Mesenchymal stem cell (in vitro differentiated cells and primary cell): ENCODE measurements around the gene BBIP1.

Experiments
- DNase-seq: peaks from one replicate; pipeline ENCODE4 v3.0.0-alpha.2; 2013
- H2AFZ ChIP-seq: one replicate; pipeline ENCODE4 v1.6.1; 2013; ENCODE audit warnings: low read depth, mild to moderate bottlenecking, control low read depth, inconsistent platforms, low read length, moderate library complexity
- H2AK5ac ChIP-seq: 2 replicates; pipeline ENCODE4 v1.6.1; 2013; ENCODE audit warnings: low read length, moderate library complexity, mild to moderate bottlenecking, inconsistent platforms; ENCODE audit not compliant: severe bottlenecking
- H2BK120ac ChIP-seq: one replicate; pipeline ENCODE4 v1.6.1; 2013; ENCODE audit warnings: low read depth, mild to moderate bottlenecking, inconsistent platforms, low read length, moderate library complexity
- H2BK12ac ChIP-seq, 2 experiments: one replicate each; pipeline ENCODE4 v1.6.1; 2013; ENCODE audit warnings: inconsistent platforms in 2 of 2, low read length in 2 of 2, mild to moderate bottlenecking in 2 of 2, moderate library complexity in 2 of 2, control low read depth in 1 of 2
- H2BK15ac ChIP-seq: one replicate; pipeline ENCODE4 v1.6.1; 2013; ENCODE audit warnings: mild to moderate bottlenecking, low read depth, inconsistent platforms; ENCODE audit not compliant: poor library complexity, severe bottlenecking
- H2BK5ac ChIP-seq: 2 replicates; pipeline ENCODE4 v1.6.1; 2013; ENCODE audit warnings: low read depth, mild to moderate bottlenecking, low read length, control low read depth, inconsistent platforms; ENCODE audit not compliant: poor library complexity, severe bottlenecking
- H3K14ac ChIP-seq, 2 experiments: one replicate each; pipeline ENCODE4 v1.6.1; 2013; ENCODE audit warnings: inconsistent platforms in 2 of 2, low read length in 2 of 2, control low read depth in 1 of 2, mild to moderate bottlenecking in 1 of 2, moderate library complexity in 1 of 2
- H3K18ac ChIP-seq, 2 experiments: one replicate each; pipeline ENCODE4 v1.6.1; 2013; ENCODE audit warnings: inconsistent platforms in 2 of 2, low read length in 2 of 2, control low read depth in 1 of 2, low read depth in 1 of 2, mild to moderate bottlenecking in 1 of 2
- H3K23ac ChIP-seq, 2 experiments: one replicate each; pipeline ENCODE4 v1.6.1; 2013; ENCODE audit warnings: inconsistent platforms in 2 of 2, low read length in 2 of 2, mild to moderate bottlenecking in 2 of 2, moderate library complexity in 2 of 2, control low read depth in 1 of 2
- H3K27ac ChIP-seq: 2 replicates; pipeline ENCODE4 v1.5.1; 2013; ENCODE audit warnings: mild to moderate bottlenecking, moderate library complexity, low read length, control low read depth, inconsistent platforms; ENCODE audit not compliant: poor library complexity, severe bottlenecking
- H3K27me3 ChIP-seq, 2 experiments: 2 replicates each; pipeline versions ENCODE4 v1.6.1 to v1.7.0; 2013; ENCODE audit warnings: low read length in 2 of 2, mild to moderate bottlenecking in 2 of 2, moderate library complexity in 2 of 2, control low read depth in 1 of 2, inconsistent platforms in 1 of 2; ENCODE audit not compliant: control insufficient read depth in 1 of 2, insufficient read depth in 1 of 2
- H3K36me3 ChIP-seq, 2 experiments: 2 replicates each; pipeline versions ENCODE4 v1.6.1 to v1.7.0; 2013; ENCODE audit warnings: low read length in 2 of 2, control low read depth in 1 of 2, inconsistent platforms in 1 of 2, low read depth in 1 of 2, mild to moderate bottlenecking in 1 of 2; ENCODE audit not compliant: insufficient read depth in 2 of 2, control insufficient read depth in 1 of 2
- H3K4ac ChIP-seq, 2 experiments: one replicate each; pipeline ENCODE4 v1.6.1; 2013; ENCODE audit warnings: inconsistent platforms in 2 of 2, low read length in 2 of 2, mild to moderate bottlenecking in 2 of 2, moderate library complexity in 2 of 2, control low read depth in 1 of 2, low read depth in 1 of 2
- H3K4me1 ChIP-seq: 2 replicates; pipeline ENCODE4 v1.6.1; 2013; ENCODE audit warnings: low read depth, low read length, control low read depth; ENCODE audit not compliant: control insufficient read depth, insufficient read depth
- H3K4me2 ChIP-seq: 2 replicates; pipeline ENCODE4 v1.6.1; 2013; ENCODE audit warnings: low read length, mild to moderate bottlenecking, inconsistent platforms; ENCODE audit not compliant: poor library complexity, severe bottlenecking
- H3K4me3 ChIP-seq, 2 experiments: 2 replicates each; pipeline versions ENCODE4 v1.5.1 to v1.7.0; 2013; ENCODE audit warnings: low read length in 2 of 2, mild to moderate bottlenecking in 2 of 2, control low read depth in 1 of 2, low read depth in 1 of 2; ENCODE audit not compliant: insufficient read depth in 1 of 2
- H3K79me1 ChIP-seq: replicated peaks from 2 replicates; pipeline ENCODE4 v1.6.1; 2013; ENCODE audit warnings: mild to moderate bottlenecking, control low read depth, low read length, inconsistent platforms; ENCODE audit not compliant: poor library complexity, severe bottlenecking
- H3K9ac ChIP-seq: 2 replicates; pipeline ENCODE4 v1.7.0; 2013; ENCODE audit warnings: mild to moderate bottlenecking, low read length, moderate library complexity
- H3K9me3 ChIP-seq: 2 replicates; pipeline ENCODE4 v1.7.0; 2013; ENCODE audit warnings: mild to moderate bottlenecking, low read length; ENCODE audit not compliant: control insufficient read depth
- H4K8ac ChIP-seq: one replicate; pipeline ENCODE4 v1.6.1; 2013; ENCODE audit warnings: inconsistent platforms, mild to moderate bottlenecking, low read length, moderate library complexity
- H4K91ac ChIP-seq: one replicate; pipeline ENCODE4 v1.6.1; 2013; ENCODE audit warnings: mild to moderate bottlenecking, low read length, inconsistent platforms
- WGBS: methylation state at CpG from one replicate; pipeline ENCODE4 v1.1.7; 2013; ENCODE audit warnings: mixed read lengths; 5-methylcytosine and 5-hydroxymethylcytosine counted together

The BBIP1 gene

GRCh38 chr10:110851020-110851612 lies 67.9 kb downstream of the BBIP1 start:
- Histone ChIP-seq H3K27ac (no peak overlapping the region), H3K36me3 (no peaks in the 10 kb centered on the region), H3K23ac (no peak overlapping the region), H2BK5ac (no peak overlapping the region), H2BK15ac (peak overlapping the region; percentile 62), H2AK5ac (peak overlapping the region; percentile 31), H3K4me2 (no peak overlapping the region), H3K4me3 (peak overlapping the region in 1 of 2 experiments; percentile 18), H2AFZ (no peak overlapping the region), H4K8ac (no peak overlapping the region), H3K9me3 (no peaks in the 10 kb centered on the region), H3K18ac (no peak overlapping the region), H3K27me3 (peaks cover 0 to 12% of the 10 kb centered on the region in 2 experiments), H3K9ac (peak overlapping the region; percentile 38), H4K91ac (no peak overlapping the region), H2BK120ac (no peak overlapping the region), H3K4ac (no peak overlapping the region), H2BK12ac (no peak overlapping the region), H3K79me1 (no peaks in the 10 kb centered on the region), H3K4me1 (peaks cover 5% of the 10 kb centered on the region), H3K14ac (no peak overlapping the region)
- 85% methylated on average over 6 of the region's 8 CpGs for WGBS
- no peak for DNase-seq

DNA sequence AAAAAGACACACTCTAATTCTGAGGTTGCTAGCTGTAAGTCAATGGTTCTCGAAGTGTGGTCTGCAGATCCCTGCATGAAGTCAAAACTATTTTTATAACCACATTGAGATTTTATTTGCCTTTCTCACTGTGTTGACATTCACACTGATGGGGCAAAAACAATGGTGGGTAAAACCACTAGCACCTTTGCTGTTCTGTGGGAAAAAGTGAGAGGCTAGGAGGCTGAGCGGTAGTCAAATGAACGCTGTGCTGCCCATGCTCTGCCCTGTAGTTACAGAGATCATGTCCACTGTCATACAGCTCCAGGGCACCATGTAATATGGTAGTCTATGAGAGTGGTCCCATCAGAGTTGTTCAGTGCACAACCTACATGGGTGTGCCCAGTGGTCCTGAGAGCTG lies 68.9 kb downstream of the BBIP1 start:
- WGBS: 100% methylated on average over 3 of the region's 3 CpGs
- H3K79me1 ChIP-seq: no peaks in the 10 kb centered on the region
- H3K27ac ChIP-seq: no peak overlapping the region
- no peak overlapping the region for H2AK5ac ChIP-seq
- no peak overlapping the region for H2AFZ ChIP-seq
- H4K8ac ChIP-seq: no peak overlapping the region
- no peaks in the 10 kb centered on the region for H3K36me3 ChIP-seq
- H2BK120ac ChIP-seq: no peak overlapping the region
- DNase-seq: no peak
- no peak overlapping the region for H3K4ac ChIP-seq
- no peak overlapping the region for H3K4me2 ChIP-seq
- H3K18ac ChIP-seq: no peak overlapping the region
- H3K9me3 ChIP-seq: no peaks in the 10 kb centered on the region
- H3K23ac ChIP-seq: no peak overlapping the region
- H3K4me3 ChIP-seq: no peak overlapping the region
- no peak overlapping the region for H4K91ac ChIP-seq
- H3K4me1 ChIP-seq: peaks cover 11% of the 10 kb centered on the region
- no peak overlapping the region for H3K14ac ChIP-seq
- no peak overlapping the region for H2BK5ac ChIP-seq
- no peak overlapping the region for H3K9ac ChIP-seq
- H2BK12ac ChIP-seq: no peak overlapping the region
- H3K27me3 ChIP-seq: peaks cover 0 to 12% of the 10 kb centered on the region in 2 experiments
- no peak overlapping the region for H2BK15ac ChIP-seq
